HepG2 (cell line): ENCODE measurements around the gene CERS3. TPM values are rescaled to one million over a fixed set of nuclear protein-coding genes. Genes with fewer than 3 reads are reported as not detected.

Experiments
- ATAC-seq: fragments of 200-7000 bp; cut with Tn5 transposase; 3 replicates; pipeline ENCODE4 v1.9.1; 2020; ENCODE audit warnings: mild to moderate bottlenecking, moderate library complexity
- BruUV-seq: library from RNA; stranded (reverse); fragments of 400-500 nt; replicated peaks from 2 replicates; lab custom pipeline; 2021; lab: Mats Ljungman, UMichigan
- CTCF ChIA-PET: fragments of 300-600 bp; formaldehyde crosslinking; extraction: SDS; loops from one replicate; lab custom pipeline; 2021; ENCODE audit warnings: low total read pairs, inconsistent platforms, low intra/inter-chr PET ratio; lab: Yijun Ruan, JAX
- POLR2A ChIA-PET: fragments of 350-600 bp; sonication (Branson Sonifier 250); formaldehyde crosslinking; loops from one replicate; lab custom pipeline; 2020; ENCODE audit warnings: antibody characterized with exemption, inconsistent platforms; lab: Yijun Ruan, JAX
- DNase-seq: peaks from one replicate; pipeline ENCODE4 v3.0.0-alpha.2; 2015; ENCODE audit warnings: low spot score
- FAIRE-seq: peaks from 3 replicates; lab custom pipeline; 2011; peaks lifted over from hg19 to GRCh38; lab: Jason Lieb, UNC
- H2AFZ ChIP-seq: one replicate; pipeline ENCODE4 v1.6.1; 2011; ENCODE audit warnings: low read length, inconsistent platforms
- H3K27ac ChIP-seq: fragments of 300-600 bp; 3 replicates; pipeline ENCODE4 v1.8.0; 2011; ENCODE audit warnings: mixed run types, mild to moderate bottlenecking, mixed read lengths, low read length, inconsistent platforms; ENCODE audit not compliant: insufficient read depth; ENCODE audit errors: extremely low read length
- H3K27me3 ChIP-seq, 2 experiments: fragments of 200-600 bp in 1 of 2; 2 replicates in 1 of 2; 3 replicates in 1 of 2; pipeline versions ENCODE4 v1.6.0 to v1.8.0; 2011; ENCODE audit warnings: low read length in 2 of 2, mild to moderate bottlenecking in 2 of 2, moderate library complexity in 2 of 2, inconsistent platforms in 1 of 2; ENCODE audit not compliant: insufficient read depth in 2 of 2, control insufficient read depth in 1 of 2
- H3K36me3 ChIP-seq, 2 experiments: fragments of 200-600 bp in 1 of 2; replicated peaks in 1 of 2; 2 replicates in 1 of 2; 3 replicates in 1 of 2; pipeline versions ENCODE4 v1.5.1 to v1.8.0; 2011; ENCODE audit warnings: low read length in 2 of 2, inconsistent platforms in 1 of 2; ENCODE audit not compliant: insufficient read depth in 2 of 2, control insufficient read depth in 1 of 2
- H3K4me1 ChIP-seq: 2 replicates; pipeline ENCODE4 v1.5.1; 2012; ENCODE audit warnings: low read length, inconsistent platforms; ENCODE audit not compliant: insufficient read depth
- H3K4me2 ChIP-seq: 2 replicates; pipeline ENCODE4 v1.6.0; 2011; ENCODE audit warnings: low read depth, low read length, inconsistent platforms
- H3K4me3 ChIP-seq, 3 experiments: fragments of 200-600 bp in 1 of 3; sonication (generic), shearing (Covaris generic) in 1 of 3; replicated peaks in 1 of 3; 2 replicates each; pipeline ENCODE4 v1.5.1; 2011 to 2016; ENCODE audit warnings: low read length in 3 of 3, inconsistent platforms in 2 of 3, low read depth in 2 of 3, mild to moderate bottlenecking in 2 of 3, control low read depth in 1 of 3, mixed read lengths in 1 of 3; ENCODE audit not compliant: insufficient read depth in 1 of 3
- H3K79me2 ChIP-seq: one replicate; pipeline ENCODE4 v1.6.1; 2011; ENCODE audit warnings: low read length, inconsistent platforms; ENCODE audit not compliant: insufficient read depth
- H3K9ac ChIP-seq: 2 replicates; pipeline ENCODE4 v1.6.0; 2011; ENCODE audit warnings: mild to moderate bottlenecking, low read depth, low read length, inconsistent platforms; ENCODE audit not compliant: insufficient read depth
- H3K9me3 ChIP-seq: 2 replicates; pipeline ENCODE4 v1.5.1; 2012; ENCODE audit warnings: mild to moderate bottlenecking, low read length
- H4K20me1 ChIP-seq: 2 replicates; pipeline ENCODE4 v1.6.0; 2011; ENCODE audit warnings: inconsistent platforms, mild to moderate bottlenecking, low read length, moderate library complexity; ENCODE audit not compliant: insufficient read depth
- ARID3A ChIP-seq: IDR thresholded peaks from 2 replicates; pipeline ENCODE4 v1.6.1; 2012; ENCODE audit warnings: low read depth, low read length, improper control_type of control experiment
- CCDC6 ChIP-seq: sonication (generic); formaldehyde crosslinking; IDR thresholded peaks from 2 replicates; pipeline ENCODE4 v1.8.1; 2022; ENCODE audit warnings: mild to moderate bottlenecking, missing genetic modification reagents, moderate library complexity
- DMAP1 ChIP-seq: IDR thresholded peaks from 2 replicates; pipeline ENCODE4 v1.6.1; 2016
- KDM3A ChIP-seq: IDR thresholded peaks from 2 replicates; pipeline ENCODE4 v1.6.1; 2018; ENCODE audit warnings: low read depth, missing compliant biosample characterization
- KDM5A ChIP-seq: fragments of 200-600 bp; sonication (generic); IDR thresholded peaks from 2 replicates; pipeline ENCODE4 v1.7.0; 2018; ENCODE audit warnings: antibody characterized with exemption, mild to moderate bottlenecking, low read length, borderline replicate concordance
- SATB2 ChIP-seq: sonication (generic); formaldehyde crosslinking; IDR thresholded peaks from 2 replicates; pipeline ENCODE4 v1.5.0; 2020; ENCODE audit warnings: missing genetic modification reagents
- SP2 ChIP-seq: sonication (generic); formaldehyde crosslinking; IDR thresholded peaks from 2 replicates; pipeline ENCODE4 v1.5.1; 2020; ENCODE audit warnings: mild to moderate bottlenecking, missing genetic modification reagents
- TARDBP ChIP-seq: sonication (generic); formaldehyde crosslinking; IDR thresholded peaks from 2 replicates; pipeline ENCODE4 v1.8.0; 2022; ENCODE audit warnings: mild to moderate bottlenecking, missing genetic modification reagents
- ZNF230 ChIP-seq: sonication (generic); formaldehyde crosslinking; IDR thresholded peaks from 2 replicates; pipeline ENCODE4 v1.4.0; 2020; ENCODE audit warnings: mild to moderate bottlenecking, missing genetic modification reagents
- ZNF264 ChIP-seq: sonication (generic); formaldehyde crosslinking; IDR thresholded peaks from 2 replicates; pipeline ENCODE4 v1.4.0; 2020; ENCODE audit warnings: missing genetic modification reagents
- ZNF292 ChIP-seq: sonication (generic); formaldehyde crosslinking; IDR thresholded peaks from 2 replicates; pipeline ENCODE4 v1.8.1; 2022; ENCODE audit warnings: mild to moderate bottlenecking, low read depth, missing genetic modification reagents, borderline replicate concordance
- ZNF704 ChIP-seq: sonication (generic); formaldehyde crosslinking; IDR thresholded peaks from 2 replicates; pipeline ENCODE4 v1.8.1; 2023; ENCODE audit warnings: mild to moderate bottlenecking, inconsistent platforms, moderate library complexity, missing genetic modification reagents, borderline replicate concordance
- ZNF713 ChIP-seq: sonication (generic); formaldehyde crosslinking; IDR thresholded peaks from 2 replicates; pipeline ENCODE4 v1.4.0; 2020; ENCODE audit warnings: mild to moderate bottlenecking, missing genetic modification reagents
- ZNF75D ChIP-seq: sonication (generic); formaldehyde crosslinking; IDR thresholded peaks from 2 replicates; pipeline ENCODE4 v1.8.1; 2023; ENCODE audit warnings: missing genetic modification reagents, mild to moderate bottlenecking, borderline replicate concordance
- ZSCAN22 ChIP-seq: sonication (generic); formaldehyde crosslinking; IDR thresholded peaks from 2 replicates; pipeline ENCODE4 v1.4.0; 2020; ENCODE audit warnings: mild to moderate bottlenecking, missing genetic modification reagents
- WGBS: methylation state at CpG from one replicate; pipeline ENCODE4 v1.1.6; 2017; ENCODE audit warnings: low lambda C conversion rate; 5-methylcytosine and 5-hydroxymethylcytosine counted together
- in situ Hi-C: cut with HindIII; loops from 2 replicates; pipeline ENCODE4 v1.10.0; 2017; ENCODE audit warnings: low pct_unique_long_range_greater_than_20kb; ENCODE audit not compliant: extremely low pct_ligation_motif_present
- intact Hi-C: fragments of 100-400 bp; cut with micrococcal nuclease; formaldehyde crosslinking; loops from one replicate; pipeline ENCODE4 v1.10.0; 2022; ENCODE audit not compliant: unreplicated experiment
- polyA plus RNA-seq, 8 experiments: library from polyadenylated mRNA; depleted of rRNA in 3 of 8; stranded (reverse) in 7 of 8; unstranded in 1 of 8; fragments of >200 nt; fragmentation: Illumina TruSeq in 4 of 8; extraction: Trizol in 4 of 8; gene quantifications; 2 replicates each; pipeline versions ENCODE4 v1.2.1 to v1.2.3, GENCODE V29; 2011 to 2016; ENCODE audit warnings: low read depth in 4 of 8, missing spikeins in 1 of 8, mixed read lengths in 1 of 8; ENCODE audit not compliant: insufficient read depth in 1 of 8
- total RNA-seq, 5 experiments: library from RNA; depleted of rRNA; stranded (reverse); fragments of >200 nt; fragmentation: Illumina TruSeq; extraction: Trizol; gene quantifications; 2 replicates each; pipeline ENCODE4 v1.2.3, GENCODE V29; 2016; ENCODE audit warnings: low read depth in 1 of 5

Gene CERS3
- total and polyA plus RNA-seq, 2 of the 13 experiments (the other 11 are each of a cell fraction or from before 2014, with no cell fraction given): not detected

- Histone ChIP-seq H3K4me2 (no peak overlapping the region), H3K4me1 (no peaks in the 10 kb centered on the region), H3K36me3 (peaks cover 0 to 32% of the 10 kb centered on the region in 2 experiments; a peak in 3 of 5 replicates), H3K9me3 (no peaks in the 10 kb centered on the region), H3K79me2 (no peaks in the 10 kb centered on the region), H3K4me3 (no peak overlapping the region), H4K20me1 (no peaks in the 10 kb centered on the region), H3K9ac (no peak overlapping the region), H3K27ac (no peak overlapping the region), H2AFZ (no peak overlapping the region), H3K27me3 (no peaks in the 10 kb centered on the region)
- TF ChIP-seq DMAP1 (CRISPR knock-in tag): no peak
- no peak for TF ChIP-seq SATB2
- TF ChIP-seq ZNF230 (CRISPR knock-in tag): no peak
- no peak for TF ChIP-seq SP2 (CRISPR knock-in tag)
- TF ChIP-seq ZSCAN22: no peak
- no peak for TF ChIP-seq ZNF264 (CRISPR knock-in tag)
- no peak for TF ChIP-seq ZNF75D (CRISPR knock-in tag)
- TF ChIP-seq KDM5A: no peak
- no peak for TF ChIP-seq TARDBP (CRISPR knock-in tag)
- ChIA-PET POLR2A (no interaction called here), CTCF (no interaction called here)
- 97% methylated on average over 4 of the region's 4 CpGs for WGBS
- no TSS peak for BruUV-seq
- in situ Hi-C loops: no loop called here
- DNase-seq (no peak), FAIRE-seq (no peak), ATAC-seq (no peak)
- intact Hi-C loops: no loop called here
These were observed 44.8 kb upstream of the CERS3 start for GRCh38 chr15:100573526-100573925.

GRCh38 chr15:100572362-100572983 is 43.7 kb upstream of the CERS3 start:
- Histone ChIP-seq H3K4me1 (no peaks in the 10 kb centered on the region), H3K9me3 (no peaks in the 10 kb centered on the region), H4K20me1 (no peaks in the 10 kb centered on the region), H3K27ac (no peak overlapping the region), H3K4me2 (no peak overlapping the region), H3K79me2 (no peaks in the 10 kb centered on the region), H2AFZ (no peak overlapping the region), H3K27me3 (no peaks in the 10 kb centered on the region), H3K9ac (no peak overlapping the region), H3K4me3 (no peak overlapping the region), H3K36me3 (peaks cover 0 to 35% of the 10 kb centered on the region in 2 experiments; a peak in 3 of 5 replicates)
- 81% methylated on average over 4 of the region's 4 CpGs for whole genome bisulfite sequencing
- FAIRE-seq (no peak), ATAC-seq (no peak), DNase-seq (no peak)
- no TSS peak for BruUV-seq
- in situ Hi-C loops (no loop called here), intact Hi-C loops (no loop called here)
- ChIA-PET POLR2A (interaction anchor here (0.7 kb wide), 1 partner anchor 30 kb away, joined by 3 read pairs; the partner anchor contains the start of genes ASB7 and LINS1), CTCF (no interaction called here)
- peak; percentile 83; the same call in 1 of the 2 replicates for TF ChIP-seq ARID3A
- TF ChIP-seq CCDC6 (CRISPR knock-in tag): no peak
- no peak for TF ChIP-seq ZNF713 (CRISPR knock-in tag)
- TF ChIP-seq KDM3A (CRISPR knock-in tag): no peak
- no peak for TF ChIP-seq ZNF292 (CRISPR knock-in tag)
- TF ChIP-seq ZNF704 (CRISPR knock-in tag): no peak
